Mesodermal cell (in vitro differentiated cells): Measurements from ENCODE around the gene TINAGL1.

Experiments
- H3K27ac ChIP-seq: 2 replicates; pipeline ENCODE4 v1.7.0; 2013; ENCODE audit warnings: mild to moderate bottlenecking, low read depth, low read length, moderate library complexity; ENCODE audit not compliant: severe bottlenecking
- H3K36me3 ChIP-seq: 2 replicates; pipeline ENCODE4 v1.7.1; 2013; ENCODE audit warnings: mild to moderate bottlenecking, low read length, moderate library complexity; ENCODE audit not compliant: control insufficient read depth, insufficient read depth
- H3K4me1 ChIP-seq: one replicate; pipeline ENCODE4 v1.7.1; 2013; ENCODE audit warnings: mild to moderate bottlenecking, low read length; ENCODE audit not compliant: insufficient read depth, control insufficient read depth, poor library complexity, severe bottlenecking
- H3K4me3 ChIP-seq: 2 replicates; pipeline ENCODE4 v1.7.0; 2013; ENCODE audit warnings: low read length, control low read depth, mild to moderate bottlenecking; ENCODE audit not compliant: insufficient read depth, poor library complexity, severe bottlenecking; ENCODE audit errors: extremely low read depth
- H3K9me3 ChIP-seq: 2 replicates; pipeline ENCODE4 v1.7.1; 2013; ENCODE audit warnings: mild to moderate bottlenecking, low read length, moderate library complexity; ENCODE audit not compliant: control insufficient read depth
- WGBS, 2 experiments: methylation state at CpG; one replicate each; pipeline ENCODE4 v1.1.5; 2013; ENCODE audit warnings: missing lambda C conversion rate in 2 of 2; ENCODE audit not compliant: insufficient coverage in 2 of 2; 5-methylcytosine and 5-hydroxymethylcytosine counted together

Gene TINAGL1

DNA sequence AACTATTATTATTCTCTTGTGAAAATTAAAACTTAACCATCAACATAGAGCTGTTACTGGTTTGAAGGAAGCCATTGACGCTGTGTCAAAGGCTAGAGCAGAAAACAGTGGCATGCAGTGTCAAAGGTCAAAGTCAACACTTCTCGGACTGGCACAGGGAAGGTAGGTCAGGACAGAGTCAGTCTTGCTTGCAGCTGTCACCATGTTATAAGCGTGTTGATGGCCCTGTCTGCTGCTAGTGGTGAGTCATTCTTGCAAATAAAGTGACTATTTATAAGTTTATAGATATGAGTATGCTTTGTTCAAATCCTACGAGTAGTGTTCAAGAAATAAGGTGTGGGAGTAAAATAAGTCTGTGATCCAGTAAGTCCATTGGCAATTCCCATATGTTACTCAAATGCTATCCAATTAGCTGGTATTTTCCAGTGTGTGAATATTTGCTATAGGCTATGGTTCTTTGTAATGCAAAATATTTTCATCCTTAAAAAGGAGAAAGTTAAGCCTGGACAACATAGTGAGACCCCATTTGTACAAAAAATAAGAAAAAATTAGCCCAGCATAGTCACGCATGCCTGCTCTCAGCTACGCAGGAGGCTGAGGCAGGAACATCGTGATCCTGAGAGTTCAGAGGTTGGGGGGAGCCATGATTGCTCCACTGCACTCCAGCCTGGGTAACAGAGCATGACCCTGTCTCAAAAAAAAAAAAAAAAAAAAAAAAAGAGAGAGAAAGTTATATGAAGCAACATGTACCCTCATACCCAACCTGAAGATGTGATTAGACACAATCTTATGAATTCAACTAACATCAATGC is 26.3 kb upstream of the TINAGL1 start:
- Histone ChIP-seq H3K36me3 (no peaks in the 10 kb centered on the region), H3K4me1 (peaks cover 5% of the 10 kb centered on the region), H3K9me3 (no peaks in the 10 kb centered on the region), H3K4me3 (no peak overlapping the region), H3K27ac (no peak overlapping the region)
- WGBS, 2 experiments: 82 to 90% methylated on average over 5 to 6 of the region's 7 CpGs

GRCh38 chr1:31551208-31551607 is 25.1 kb upstream of the TINAGL1 start:
- Histone ChIP-seq H3K4me1 (peaks cover 5% of the 10 kb centered on the region), H3K9me3 (no peaks in the 10 kb centered on the region), H3K27ac (no peak overlapping the region), H3K4me3 (no peak overlapping the region), H3K36me3 (no peaks in the 10 kb centered on the region)
- WGBS, 2 experiments: 88 to 92% methylated on average over 1 of the region's 1 CpG

DNA sequence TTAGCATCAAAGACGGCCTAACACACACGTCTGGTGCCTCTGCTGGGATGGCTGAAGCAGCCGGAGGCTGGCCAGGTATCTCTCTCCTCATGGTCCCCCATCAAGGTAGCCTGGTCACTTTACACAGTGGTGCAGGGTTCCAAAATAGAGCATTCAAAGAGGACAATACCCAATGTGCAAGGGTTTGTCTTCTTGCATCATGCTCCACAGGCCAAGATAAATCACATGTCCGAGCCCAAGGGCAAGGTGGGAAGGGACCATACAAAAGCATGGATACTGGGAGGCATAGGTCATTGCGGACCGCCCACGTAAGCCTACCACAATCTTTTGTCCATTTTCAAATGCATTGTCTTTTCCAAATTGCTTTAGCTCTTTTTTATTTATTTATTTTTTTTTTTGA is 23.8 kb upstream of the TINAGL1 start:
- no peak overlapping the region for H3K4me3 ChIP-seq
- WGBS, 2 experiments: 84 to 95% methylated on average over 6 to 7 of the region's 7 CpGs

DNA sequence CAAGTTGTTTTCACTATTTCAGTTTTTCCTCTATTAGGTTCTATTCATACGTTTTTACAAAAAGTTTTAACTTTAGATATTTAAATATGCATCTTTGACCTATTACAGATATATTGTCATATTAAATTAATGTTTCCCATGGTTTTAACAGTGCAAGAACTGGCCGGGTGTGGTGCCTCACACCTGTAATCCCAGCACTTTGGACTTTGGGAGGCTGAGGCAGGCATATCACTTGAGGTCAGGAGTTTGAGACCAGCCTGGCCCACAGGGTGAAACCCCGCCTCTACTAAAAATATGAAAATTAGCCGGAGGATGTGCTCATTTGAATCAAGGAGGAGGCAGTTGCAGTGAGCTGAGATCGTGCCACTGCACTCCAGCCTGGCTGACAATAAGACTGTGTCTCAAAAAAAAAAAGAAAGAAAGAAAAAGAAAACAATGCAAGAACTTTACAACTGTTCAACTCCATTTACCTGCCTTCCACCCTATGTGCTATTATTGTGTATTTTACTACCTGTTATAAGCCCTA is 19.8 kb upstream of the TINAGL1 start:
- 82 to 100% methylated on average over 1 of the region's 5 CpGs for WGBS, 2 experiments
- Histone ChIP-seq H3K36me3 (no peaks in the 10 kb centered on the region), H3K27ac (no peak overlapping the region), H3K4me1 (no peaks in the 10 kb centered on the region), H3K9me3 (no peaks in the 10 kb centered on the region), H3K4me3 (no peak overlapping the region)

More for the DNA sequence above, 23.8 kb upstream of the TINAGL1 start:
- H3K27ac ChIP-seq: no peak overlapping the region
- H3K4me1 ChIP-seq: peaks cover 5% of the 10 kb centered on the region
- H3K36me3 ChIP-seq: no peaks in the 10 kb centered on the region
- no peaks in the 10 kb centered on the region for H3K9me3 ChIP-seq

GRCh38 chr1:31559715-31560114 is 16.6 kb upstream of the TINAGL1 start:
- H3K4me3 ChIP-seq: no peak overlapping the region
- no peaks in the 10 kb centered on the region for H3K36me3 ChIP-seq
- peaks cover 18% of the 10 kb centered on the region for H3K4me1 ChIP-seq
- no peaks in the 10 kb centered on the region for H3K9me3 ChIP-seq
- H3K27ac ChIP-seq: no peak overlapping the region

- no peaks in the 10 kb centered on the region for H3K36me3 ChIP-seq
- H3K9me3 ChIP-seq: no peaks in the 10 kb centered on the region
- no CpG with 5 or more reads among the region's 4 CpGs for WGBS, 2 experiments
- no peak overlapping the region for H3K4me3 ChIP-seq
- no peak overlapping the region for H3K27ac ChIP-seq
- peaks cover 18% of the 10 kb centered on the region for H3K4me1 ChIP-seq
Measured at GRCh38 chr1:31560394-31560793, 15.9 kb upstream of the TINAGL1 start.

- Histone ChIP-seq H3K27ac (peak overlapping the region; percentile 84), H3K36me3 (no peaks in the 10 kb centered on the region), H3K4me1 (peaks cover 18% of the 10 kb centered on the region), H3K9me3 (no peaks in the 10 kb centered on the region), H3K4me3 (no peak overlapping the region)
- 20 to 42% methylated on average over 1 to 2 of the region's 3 CpGs for WGBS, 2 experiments
Measured at GRCh38 chr1:31562707-31563360, 13.5 kb upstream of the TINAGL1 start.

- H3K4me3 ChIP-seq: no peak overlapping the region
- WGBS, 2 experiments: 79 to 96% methylated on average over 3 to 5 of the region's 5 CpGs
- H3K36me3 ChIP-seq: no peaks in the 10 kb centered on the region
- no peaks in the 10 kb centered on the region for H3K9me3 ChIP-seq
- no peak overlapping the region for H3K27ac ChIP-seq
- H3K4me1 ChIP-seq: peaks cover 18% of the 10 kb centered on the region
Measured at GRCh38 chr1:31564606-31564989, 11.7 kb upstream of the TINAGL1 start.

- Histone ChIP-seq H3K4me3 (no peak overlapping the region), H3K9me3 (no peaks in the 10 kb centered on the region), H3K36me3 (no peaks in the 10 kb centered on the region), H3K27ac (no peak overlapping the region), H3K4me1 (peaks cover 9% of the 10 kb centered on the region)
- WGBS, 2 experiments: 80 to 94% methylated on average over 6 to 9 of the region's 10 CpGs
Measured at GRCh38 chr1:31567956-31568570, 8.3 kb upstream of the TINAGL1 start.

- H3K36me3 ChIP-seq: no peaks in the 10 kb centered on the region
- WGBS, 2 experiments: 84 to 89% methylated on average over 10 of the region's 11 CpGs
- no peak overlapping the region for H3K27ac ChIP-seq
- no peaks in the 10 kb centered on the region for H3K9me3 ChIP-seq
- peaks cover 3% of the 10 kb centered on the region for H3K4me1 ChIP-seq
- H3K4me3 ChIP-seq: no peak overlapping the region
Measured at GRCh38 chr1:31568895-31569595, 7.3 kb upstream of the TINAGL1 start.
